ENCODE measurements around the gene SYCP2L.

GRCh38 chr6:11009353-11009752, 122.5 kb downstream of the SYCP2L start:
- TF ChIP-seq BCLAF1 (IDR thresholded peaks at IDR 0.05), result no peak
- TF ChIP-seq E2F4 (IDR thresholded peaks at IDR 0.05; ENCODE audit: low read depth, low read length), result no peak
- no peak for TF ChIP-seq TBL1XR1 (IDR thresholded peaks at IDR 0.05; ENCODE audit: low read depth, low read length)
- TF ChIP-seq TAF1 (IDR thresholded peaks at IDR 0.05; ENCODE audit: borderline replicate concordance, low read depth, low read length), result no peak
- no peak for TF ChIP-seq EZH2 (IDR thresholded peaks at IDR 0.05; ENCODE audit: borderline replicate concordance, control insufficient read depth, low read depth, low read length)

Data from GM12878 (cell line).